Stimulated activated CD8-positive, alpha-beta memory T cell treated with anti-CD3 and anti-CD28 coated beads, Interleukin-15, amount 100 ng/mL, for 1 hour (primary cell): ENCODE measurements around the gene TMEM89.

ENCODE experiments used
- DNase-seq: peaks from one replicate; pipeline ENCODE4 v3.0.0-alpha.2; 2020; ENCODE audit warnings: low read depth

The TMEM89 gene

GRCh38 chr3:48587686-48588085, 33.9 kb downstream of the TMEM89 start:
- DNase-seq: no peak

- no peak for DNase-seq
Measured at GRCh38 chr3:48585411-48585810, 36.2 kb downstream of the TMEM89 start.

- no peak for DNase-seq
Measured at GRCh38 chr3:48584836-48585235, 36.7 kb downstream of the TMEM89 start.

- no peak for DNase-seq
Measured at GRCh38 chr3:48581621-48582481, 39.7 kb downstream of the TMEM89 start.

GRCh38 chr3:48576647-48577046, 44.9 kb downstream of the TMEM89 start:
- no peak for DNase-seq

GRCh38 chr3:48575366-48575765, 46.2 kb downstream of the TMEM89 start:
- no peak for DNase-seq

- DNase-seq: no peak
Measured at GRCh38 chr3:48573973-48574585, 47.5 kb downstream of the TMEM89 start.

GRCh38 chr3:48572517-48572916, 49.1 kb downstream of the TMEM89 start:
- DNase-seq: no peak

- no peak for DNase-seq
Measured at GRCh38 chr3:48571938-48572337, 49.6 kb downstream of the TMEM89 start.
